ENCODE data around the gene MAB21L3.
"Not testable (repeated sequence)": the region's sequence is repeated elsewhere in the genome, so short reads cannot be mapped to it uniquely, and the experiment has no call there.

Gene MAB21L3

DNA sequence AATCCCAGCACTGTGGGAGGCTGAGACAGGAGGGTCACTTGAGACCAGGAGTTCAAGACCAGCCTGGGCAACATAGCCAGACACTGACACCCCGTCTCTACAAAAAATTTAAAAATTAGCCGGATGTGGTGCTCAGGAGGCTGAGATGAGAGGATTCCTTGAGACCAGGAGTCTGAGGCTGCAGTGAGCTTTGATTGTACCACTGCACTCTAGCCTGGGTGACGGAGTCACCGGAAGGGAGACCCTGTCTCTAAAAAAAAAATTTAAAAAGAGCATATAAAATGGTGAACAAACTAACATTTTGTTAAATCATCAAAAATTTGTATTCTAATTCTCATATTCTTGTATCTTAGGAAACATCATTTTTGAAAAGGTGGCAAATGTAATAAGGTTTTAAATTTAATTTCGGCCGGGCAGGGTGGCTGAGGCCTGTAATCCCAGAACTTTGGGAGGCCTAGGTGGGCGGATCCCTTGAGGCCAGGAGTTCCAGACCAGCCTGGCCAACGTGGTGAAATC lies 27.1 kb downstream of the MAB21L3 start:
- no peak for DNase-seq (ENCODE audit: low read depth)

DNA sequence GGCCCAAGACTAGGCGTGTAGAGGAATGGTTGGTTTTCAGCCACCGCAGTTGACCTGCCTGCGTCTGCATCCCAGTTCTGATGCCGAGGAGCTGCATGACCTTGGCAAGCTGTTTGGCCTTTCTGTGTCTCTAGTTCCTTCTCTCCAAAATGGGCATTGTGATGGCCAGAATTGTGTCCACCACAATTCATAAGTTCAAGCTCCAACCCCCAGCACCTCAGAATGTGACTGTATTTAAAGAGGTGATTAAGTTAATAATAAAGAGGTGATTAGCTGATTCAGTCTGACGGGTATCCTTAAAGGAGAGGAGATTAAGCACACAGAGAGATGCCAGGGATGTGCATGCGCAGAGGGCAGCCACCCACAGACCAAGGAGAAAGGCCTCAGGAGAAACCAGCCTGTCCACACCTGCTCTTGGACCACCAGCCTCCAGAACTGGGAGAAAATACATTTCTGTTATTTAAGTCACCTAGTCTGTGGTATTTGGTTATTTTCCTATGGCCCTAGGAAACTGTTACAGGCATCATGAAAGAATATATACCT lies 28.5 kb downstream of the MAB21L3 start:
- no peak for DNase-seq (ENCODE audit: low read depth)

GRCh38 chr1:116144151-116144550 lies 33.0 kb downstream of the MAB21L3 start:
- no peak for DNase-seq (ENCODE audit: low read depth)

DNA sequence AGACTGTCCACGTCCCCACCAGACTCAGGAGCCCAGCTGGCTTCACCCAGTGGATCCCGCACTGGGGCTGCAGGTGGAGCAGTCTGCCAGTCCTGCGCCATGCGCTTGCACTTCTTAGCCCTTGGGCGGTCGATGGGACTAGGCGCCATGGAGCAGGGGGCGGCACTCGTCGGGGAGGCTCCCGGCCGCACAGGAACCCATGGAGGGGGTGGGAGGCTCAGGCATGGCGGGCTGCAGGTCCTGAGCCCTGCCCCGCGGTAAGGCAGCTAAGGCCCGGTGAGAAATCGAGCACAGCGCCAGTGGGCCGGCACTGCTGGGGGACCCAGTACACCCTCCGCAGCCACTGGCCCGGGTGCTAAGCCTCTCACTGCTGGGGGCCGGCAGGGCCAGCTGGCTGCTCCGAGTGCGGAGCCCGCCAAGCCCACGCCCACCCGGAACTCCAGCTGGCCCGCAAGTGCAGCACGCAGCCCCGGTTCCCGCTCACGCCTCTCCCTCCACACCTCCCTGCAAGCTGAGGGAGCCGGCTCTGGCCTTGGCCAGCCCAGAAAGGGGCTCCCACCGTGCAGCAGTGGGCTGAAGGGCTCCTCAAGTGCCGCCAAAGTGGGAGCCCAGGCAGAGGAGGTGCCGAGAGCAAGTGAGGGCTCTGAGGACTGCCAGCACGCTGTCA lies 35.4 kb downstream of the MAB21L3 start:
- DNase-seq (ENCODE audit: low read depth), result not testable (repeated sequence)

DNA sequence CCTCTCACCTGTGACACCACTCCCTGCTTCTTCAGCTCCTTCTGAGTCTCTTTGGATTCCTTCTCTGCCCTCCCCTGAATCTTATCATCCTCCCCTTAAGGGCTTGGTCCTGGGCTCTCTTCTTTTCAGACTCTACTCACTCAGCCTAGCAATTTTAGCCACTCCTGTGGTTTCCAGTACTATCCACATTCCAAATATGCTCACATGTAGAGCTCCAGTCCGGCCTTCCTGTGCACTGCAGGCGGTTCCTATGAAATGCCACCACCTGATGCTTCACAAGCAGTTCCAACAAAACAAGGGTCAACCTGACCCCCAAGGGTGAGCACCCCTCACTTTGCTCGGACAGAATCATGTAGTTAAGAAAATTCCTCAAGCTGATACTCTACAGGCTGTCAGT lies 35.9 kb downstream of the MAB21L3 start:
- no peak for DNase-seq (ENCODE audit: low read depth)

GRCh38 chr1:116147972-116148371 lies 36.8 kb downstream of the MAB21L3 start:
- no peak for DNase-seq (ENCODE audit: low read depth)

- no peak for DNase-seq (ENCODE audit: low read depth)
These were observed 37.8 kb downstream of the MAB21L3 start for GRCh38 chr1:116148967-116149366.

DNA sequence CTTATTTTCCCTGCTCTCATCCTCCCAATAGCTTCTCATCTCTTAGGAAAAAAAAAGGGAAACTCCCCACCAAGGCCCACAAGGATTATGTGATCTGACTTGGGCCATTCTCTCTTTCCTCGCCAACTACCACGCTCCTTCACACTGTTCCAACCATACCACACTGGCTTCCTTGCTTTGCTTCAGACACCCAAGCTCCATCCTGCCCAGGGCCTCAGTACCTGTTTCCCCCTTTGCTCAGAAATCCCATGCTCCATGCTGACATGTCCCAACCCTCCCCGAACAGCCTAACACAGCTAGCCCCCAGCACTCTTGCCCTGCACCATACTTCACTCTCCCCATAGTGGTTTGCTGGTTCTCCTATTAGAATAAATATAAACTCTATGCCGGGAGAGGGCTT lies 39.2 kb downstream of the MAB21L3 start:
- DNase-seq (ENCODE audit: low read depth), result no peak

DNA sequence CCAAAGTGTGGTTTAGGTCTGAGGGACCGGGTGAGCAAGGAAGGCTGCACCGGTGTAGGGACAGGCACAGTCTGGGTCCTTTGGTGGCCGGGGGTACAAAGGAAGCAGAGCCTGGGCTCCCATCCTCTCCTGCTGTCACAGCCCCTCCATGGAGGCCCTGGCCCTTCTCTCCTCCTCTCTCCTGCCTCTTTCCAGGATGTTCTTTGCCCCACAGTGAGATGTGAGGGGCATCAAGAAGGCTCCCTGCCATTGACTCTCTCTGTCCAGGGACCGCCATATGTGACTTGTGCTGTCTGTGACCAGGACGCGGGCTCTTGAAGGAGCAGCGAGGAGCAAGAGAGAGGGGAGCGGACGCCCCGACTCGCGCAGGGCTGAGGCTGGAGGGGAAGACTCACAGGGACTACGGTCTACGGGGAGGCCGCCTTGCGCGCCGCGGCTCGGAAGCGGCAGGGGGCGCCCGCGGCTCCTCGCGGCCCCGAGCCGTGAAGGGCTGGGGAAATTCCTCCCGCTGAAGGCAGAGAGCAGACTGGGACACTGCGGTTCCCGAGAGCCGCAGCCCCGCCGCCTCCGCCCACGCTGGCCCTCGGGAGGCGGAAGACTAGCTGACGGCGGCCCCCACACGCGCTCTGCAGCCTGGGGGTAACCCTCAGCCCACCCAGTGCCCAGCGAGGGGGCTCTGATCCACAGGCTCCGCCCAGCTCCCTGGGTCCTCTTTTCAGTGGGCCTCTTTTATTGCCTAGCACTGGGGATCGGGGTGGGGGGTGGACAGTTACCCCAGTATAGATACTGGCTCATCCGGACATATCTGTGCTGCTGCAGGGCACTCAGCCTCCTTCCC lies 40.8 kb downstream of the MAB21L3 start:
- DNase-seq (ENCODE audit: low read depth), result peak; percentile 59

GRCh38 chr1:116152577-116152943 lies 41.4 kb downstream of the MAB21L3 start:
- no peak for DNase-seq (ENCODE audit: low read depth)

DNA sequence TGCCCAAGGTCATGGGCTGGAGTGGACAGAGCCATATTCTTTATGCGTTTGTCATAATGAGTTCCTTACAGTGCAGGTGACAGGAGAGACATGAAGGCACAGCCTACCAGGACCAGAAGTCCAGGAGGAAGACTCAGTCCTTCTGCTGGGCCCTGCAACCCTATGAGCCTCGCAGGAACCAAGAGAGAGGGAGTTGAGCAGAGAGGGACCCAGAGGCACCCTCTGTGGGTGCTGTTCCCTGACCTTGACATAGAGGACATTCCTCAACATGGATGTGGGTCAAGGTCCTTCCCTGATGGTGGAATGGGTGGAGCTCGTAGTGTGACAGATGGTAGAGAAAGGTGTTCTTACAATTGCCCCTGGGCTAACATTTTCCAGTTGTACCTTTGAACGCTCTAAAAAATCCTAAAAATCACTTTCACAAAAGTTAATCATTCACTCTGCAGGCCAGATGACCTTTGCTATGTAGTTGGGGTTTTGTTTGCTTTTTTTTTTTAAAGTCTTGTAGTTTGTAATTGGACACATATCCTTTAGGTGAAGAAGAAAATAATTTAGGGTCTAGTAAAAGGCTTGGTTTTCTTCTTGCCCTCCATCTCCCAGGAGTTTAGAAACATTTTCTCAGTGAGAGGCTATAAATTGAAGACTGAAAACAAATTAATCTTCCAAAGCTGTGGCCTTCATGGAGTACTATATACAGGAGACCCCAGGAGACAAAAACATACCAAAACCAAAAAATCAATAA lies 41.9 kb downstream of the MAB21L3 start:
- DNase-seq (ENCODE audit: low read depth), result no peak

- no peak for DNase-seq (ENCODE audit: low read depth)
These were observed 42.5 kb downstream of the MAB21L3 start for GRCh38 chr1:116153692-116154031.

GRCh38 chr1:116154536-116154935 lies 43.3 kb downstream of the MAB21L3 start:
- DNase-seq (ENCODE audit: low read depth), result no peak

DNA sequence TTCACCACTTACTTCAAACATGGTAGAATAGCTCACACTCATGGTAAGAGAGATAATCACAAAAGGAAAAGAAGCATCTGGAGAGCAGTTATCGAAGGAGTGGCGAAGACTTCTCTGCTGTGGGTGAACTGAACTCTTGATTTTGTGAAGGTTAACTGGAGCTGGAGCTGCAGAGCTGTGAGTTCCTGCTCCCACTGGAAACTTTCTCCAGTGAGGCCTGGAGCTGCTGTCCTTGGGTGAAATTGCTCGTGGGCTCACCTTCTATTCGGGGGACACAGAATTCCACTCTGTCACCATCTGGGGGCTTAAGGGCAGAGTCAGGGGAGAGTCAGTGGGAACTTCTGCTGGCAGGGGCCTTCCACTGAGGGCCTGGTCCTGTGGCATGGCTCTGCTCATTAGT lies 45.9 kb downstream of the MAB21L3 start:
- no peak for DNase-seq (ENCODE audit: low read depth)

DNA sequence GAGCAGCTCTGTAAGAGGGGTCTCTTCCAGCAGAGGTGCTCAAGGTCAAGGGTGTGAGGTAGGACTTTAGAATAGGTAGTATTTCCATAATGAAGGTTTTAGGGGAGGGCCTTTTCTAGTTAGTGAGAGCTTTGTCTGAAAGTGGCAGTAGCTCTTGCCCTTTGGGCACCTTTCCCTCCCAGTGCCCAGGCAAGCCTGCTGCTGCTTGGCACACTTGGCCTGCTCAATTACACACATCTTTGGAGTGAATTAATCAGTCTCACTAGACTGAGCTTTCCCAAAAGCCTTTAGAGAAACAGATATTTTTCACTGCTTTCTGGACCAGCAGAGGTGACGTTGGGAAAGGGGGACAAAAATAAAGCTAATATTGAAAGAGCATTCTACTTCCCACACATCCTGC lies 48.0 kb downstream of the MAB21L3 start:
- no peak for DNase-seq (ENCODE audit: low read depth)

DNA sequence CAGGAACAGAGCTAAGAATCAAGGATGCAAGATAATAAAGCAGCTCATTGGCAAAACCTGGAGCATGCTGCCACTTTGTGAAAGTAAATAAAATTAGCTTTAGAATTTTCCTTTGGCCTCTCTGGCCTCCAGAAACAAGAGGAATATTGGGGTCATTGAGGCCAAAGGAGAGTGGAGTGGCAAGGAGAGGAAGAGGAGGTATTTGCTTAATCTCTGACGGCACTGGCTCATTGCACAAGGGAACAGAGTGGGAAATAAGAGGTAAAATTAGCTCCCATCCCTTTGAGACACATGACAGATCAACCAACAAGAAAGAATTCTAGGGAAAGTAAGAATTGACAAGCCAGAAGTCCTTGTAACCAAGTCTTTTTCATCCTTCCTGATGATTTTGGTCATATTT lies 48.4 kb downstream of the MAB21L3 start:
- no peak for DNase-seq (ENCODE audit: low read depth)

DNA sequence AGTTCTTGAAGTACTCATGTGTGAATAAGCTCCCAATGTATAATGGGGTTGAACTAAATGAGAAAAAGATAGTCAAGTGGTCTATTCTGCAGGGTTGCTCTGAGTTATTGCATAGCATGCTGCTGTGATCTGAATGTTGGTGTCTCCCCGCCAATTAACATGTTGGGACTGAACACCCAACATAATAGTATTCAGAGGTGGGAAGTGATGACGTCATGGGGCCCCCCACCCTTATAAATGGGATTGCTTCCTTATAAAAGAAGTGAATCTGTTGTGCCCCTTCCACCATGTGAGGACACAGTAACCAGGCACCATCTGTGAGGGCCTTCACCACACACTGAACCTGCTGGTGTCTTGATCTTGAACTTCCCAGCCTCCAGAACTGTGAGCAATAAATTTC lies 50.2 kb downstream of the MAB21L3 start:
- no peak for DNase-seq (ENCODE audit: low read depth)

DNA sequence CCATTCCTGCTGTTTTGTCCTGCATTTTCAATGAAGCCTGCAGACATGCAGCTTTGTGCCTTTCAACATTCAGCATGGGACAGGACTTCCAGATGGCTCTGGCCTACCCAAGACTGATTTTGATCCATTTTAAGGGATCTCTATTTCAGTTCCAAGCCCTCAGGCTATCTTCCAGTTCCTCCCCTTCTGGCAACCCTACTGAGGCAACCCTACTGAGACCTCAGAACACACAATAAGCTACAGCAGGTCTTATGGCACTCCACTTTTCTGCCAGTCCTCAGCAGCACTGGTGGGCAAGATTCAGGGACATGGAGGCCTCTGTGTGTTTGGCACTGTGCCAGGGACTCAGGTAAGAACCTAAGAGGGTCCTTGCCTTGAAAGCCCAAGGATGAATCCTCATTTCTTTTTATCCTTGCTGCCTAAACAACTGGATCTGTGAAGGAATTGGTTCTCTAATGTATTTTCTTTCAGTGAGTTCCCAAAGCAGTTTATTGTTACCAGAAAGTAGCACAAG lies 50.7 kb downstream of the MAB21L3 start:
- no peak for DNase-seq (ENCODE audit: low read depth)

GRCh38 chr1:116163533-116163932 lies 52.3 kb downstream of the MAB21L3 start:
- DNase-seq (ENCODE audit: low read depth), result no peak

DNA sequence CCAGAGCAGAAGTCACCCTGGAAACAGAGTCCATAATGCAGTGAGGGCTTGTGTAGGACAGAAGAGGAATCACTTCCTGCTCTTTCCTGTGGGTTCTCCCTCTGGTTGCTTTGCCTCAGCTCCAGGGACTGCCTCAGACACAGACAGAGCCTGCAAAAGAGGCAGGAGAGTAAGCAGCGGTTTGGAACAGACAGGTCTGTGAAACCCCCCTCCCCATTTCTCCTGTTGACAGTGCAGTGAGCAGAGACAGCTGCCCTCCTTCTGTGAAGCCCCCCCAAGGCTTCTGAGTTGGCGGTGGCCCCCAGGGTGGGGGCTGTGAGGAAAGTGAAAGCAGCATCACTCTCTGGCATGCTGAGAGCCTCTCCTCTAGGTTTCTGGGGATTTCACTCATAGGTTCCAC lies 53.0 kb downstream of the MAB21L3 start:
- no peak for DNase-seq (ENCODE audit: low read depth)

DNA sequence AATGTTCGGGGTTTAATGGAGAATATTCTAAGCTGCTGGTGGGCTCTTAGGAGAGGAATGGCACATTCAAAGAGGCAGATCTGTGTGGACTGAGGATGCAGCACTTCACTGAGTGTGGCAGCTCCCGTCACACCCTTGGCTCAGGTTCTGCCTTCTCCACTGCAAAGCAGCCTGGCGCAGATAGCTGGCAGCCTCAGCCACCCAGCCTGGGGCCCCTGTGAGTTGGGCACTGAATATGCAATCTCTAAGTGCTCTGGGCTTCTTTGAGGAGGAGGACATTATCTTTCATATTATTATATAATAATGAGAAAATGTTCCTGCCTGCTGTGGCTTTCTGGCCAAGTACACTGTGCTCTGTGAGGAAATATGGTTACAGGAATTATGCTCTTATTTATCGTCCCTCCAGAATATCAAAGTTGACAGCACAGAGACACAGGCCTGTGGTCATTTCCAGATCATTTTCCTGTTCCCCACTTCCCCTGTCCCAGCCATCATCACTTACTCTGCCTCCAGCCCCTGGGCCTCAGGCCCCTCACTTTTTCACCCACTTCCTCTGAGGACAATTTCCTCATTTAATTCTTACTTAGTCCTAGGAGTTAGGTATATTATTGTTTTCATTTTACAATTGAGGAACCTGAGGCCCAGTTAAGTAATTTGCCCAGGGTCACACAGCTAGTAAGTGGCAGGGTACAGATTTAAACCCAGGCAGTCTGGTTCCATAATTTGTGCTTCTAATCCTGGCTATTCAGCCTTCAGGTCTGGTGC lies 53.6 kb downstream of the MAB21L3 start:
- no peak for DNase-seq (ENCODE audit: low read depth)

DNA sequence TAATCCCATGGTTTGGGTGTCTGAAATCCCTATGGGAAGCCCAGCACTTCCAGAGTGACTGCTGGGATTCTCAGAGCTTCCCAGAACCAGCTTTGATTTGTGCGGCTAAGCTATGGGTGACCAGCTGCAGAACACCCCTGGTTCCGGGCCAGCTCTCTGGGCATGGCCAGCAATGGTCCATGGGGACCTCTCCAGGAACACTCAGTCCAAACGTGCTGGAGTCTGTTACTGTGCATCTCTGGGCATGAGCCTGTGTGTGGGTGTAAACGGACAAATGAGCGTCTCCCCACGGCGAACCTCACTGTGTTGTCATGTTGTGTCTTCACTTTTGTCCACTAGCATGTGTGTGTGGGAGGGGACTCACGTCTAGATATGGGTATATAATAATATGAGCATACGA lies 54.4 kb downstream of the MAB21L3 start:
- no peak for DNase-seq (ENCODE audit: low read depth)

All from CMK (cell line).